HG03175 (cell line): ENCODE data around the gene ALS2.

ENCODE experiments used
- ATAC-seq: cut with Tn5 transposase; IDR thresholded peaks from one replicate; pipeline ENCODE4 v1.9.1; 2021; ENCODE audit warnings: mild to moderate bottlenecking, moderate library complexity; ENCODE audit not compliant: unreplicated experiment

The ALS2 gene

DNA sequence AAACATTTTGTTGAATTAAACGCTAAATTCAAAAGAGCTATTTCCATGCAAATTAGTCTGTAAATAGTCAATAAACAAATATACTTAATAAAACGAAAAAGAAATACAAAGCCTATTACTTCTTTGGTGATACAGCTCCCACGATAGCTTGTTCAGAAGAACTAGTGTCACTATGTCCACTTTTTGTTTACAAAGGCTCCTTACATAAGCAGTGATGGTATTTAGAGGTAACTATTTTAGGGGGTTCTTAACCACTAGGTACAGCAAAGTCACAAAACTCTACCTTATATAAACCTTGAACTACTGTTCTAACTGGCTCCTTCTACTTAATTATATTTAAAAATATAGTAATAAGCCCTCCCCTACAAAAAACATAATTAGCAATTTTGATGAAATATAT is 21.9 kb downstream of the ALS2 start:
- no peak for ATAC-seq

DNA sequence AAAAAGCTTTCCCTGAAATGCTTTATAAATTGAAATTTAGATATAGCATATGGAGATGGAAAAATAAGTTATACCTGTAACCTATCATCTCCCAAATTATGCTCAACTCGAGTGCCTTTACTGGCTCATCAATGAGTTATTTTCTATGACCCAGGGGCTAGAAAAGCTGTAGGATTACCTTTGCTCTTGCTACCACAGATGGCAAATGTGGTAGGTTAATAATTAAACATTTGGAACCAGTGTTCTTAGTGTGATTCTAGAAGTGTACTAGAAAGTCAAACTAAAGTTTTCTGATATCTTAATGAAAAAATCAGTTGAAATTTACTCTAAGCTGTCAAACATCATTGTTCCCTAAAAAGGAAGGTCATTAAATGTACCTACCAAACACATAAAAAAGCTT is 22.5 kb downstream of the ALS2 start:
- ATAC-seq, result no peak

DNA sequence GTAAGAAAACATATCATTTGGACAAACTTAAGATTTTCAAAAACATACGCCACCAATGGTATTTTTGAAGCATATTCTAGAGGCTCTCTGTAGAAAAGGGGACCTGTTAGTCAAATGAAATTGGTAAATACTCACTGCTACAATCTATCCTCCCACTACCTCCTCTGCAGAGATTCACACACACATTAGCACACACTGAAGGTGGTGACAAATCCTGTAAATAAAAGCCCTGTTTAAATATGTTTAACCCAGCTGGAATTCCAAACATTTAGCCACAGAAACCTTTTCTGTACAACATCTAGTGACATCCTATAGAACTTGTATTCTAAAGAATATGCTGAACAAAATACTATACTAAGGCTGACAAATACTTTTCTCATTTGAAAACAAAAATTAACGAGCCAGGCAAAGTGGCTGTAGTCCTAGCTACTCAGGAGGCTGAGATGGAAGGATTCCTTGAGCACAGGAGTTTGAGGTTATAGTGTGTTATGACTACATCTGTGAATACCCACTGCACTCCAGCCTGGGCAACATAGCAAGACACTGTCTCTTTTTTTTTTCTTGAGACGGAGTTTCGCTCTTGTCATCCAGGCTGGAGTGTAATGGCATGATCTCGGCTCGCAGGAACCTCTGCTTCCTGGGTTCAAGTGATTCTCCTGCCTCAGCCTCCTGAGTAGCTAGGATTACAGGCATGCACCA is 25.9 kb downstream of the ALS2 start:
- no peak for ATAC-seq

DNA sequence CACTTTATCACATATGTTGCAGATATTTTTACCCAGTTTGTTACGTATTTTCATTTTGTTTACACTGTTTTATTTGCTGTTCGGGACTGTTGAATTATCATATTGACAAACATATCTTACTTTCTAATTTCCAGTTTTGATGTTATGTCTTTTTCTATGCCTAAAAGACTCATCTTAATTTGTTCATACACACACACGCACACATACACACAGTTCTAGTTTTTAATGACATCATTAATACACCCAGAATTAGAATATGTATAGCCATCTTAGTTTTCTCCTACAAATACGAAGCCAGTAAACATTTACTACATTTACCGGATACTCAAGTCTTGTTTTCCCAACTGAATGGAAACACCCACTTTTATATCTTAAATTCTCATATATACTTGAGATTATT is 29.2 kb downstream of the ALS2 start:
- ATAC-seq, result no peak

DNA sequence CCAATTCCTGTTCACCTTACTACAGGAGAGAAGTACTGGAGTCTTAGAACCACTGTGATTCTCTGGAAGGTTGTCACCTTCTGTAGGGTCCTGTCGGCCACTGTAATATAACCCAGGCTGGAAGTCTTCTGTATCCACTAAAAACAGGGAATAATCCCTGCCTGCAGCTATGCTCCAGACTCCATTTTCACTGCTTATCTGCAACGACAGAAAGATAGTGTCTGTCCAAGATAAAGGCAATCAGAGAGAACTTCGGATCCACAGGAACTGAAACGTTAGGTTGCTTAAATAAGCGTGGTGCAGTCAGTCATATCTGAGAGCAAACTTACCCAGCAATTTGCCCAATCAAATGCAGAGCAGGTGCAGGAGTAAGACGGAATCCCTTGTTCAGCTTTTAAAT is 34.2 kb downstream of the ALS2 start:
- ATAC-seq, result no peak

DNA sequence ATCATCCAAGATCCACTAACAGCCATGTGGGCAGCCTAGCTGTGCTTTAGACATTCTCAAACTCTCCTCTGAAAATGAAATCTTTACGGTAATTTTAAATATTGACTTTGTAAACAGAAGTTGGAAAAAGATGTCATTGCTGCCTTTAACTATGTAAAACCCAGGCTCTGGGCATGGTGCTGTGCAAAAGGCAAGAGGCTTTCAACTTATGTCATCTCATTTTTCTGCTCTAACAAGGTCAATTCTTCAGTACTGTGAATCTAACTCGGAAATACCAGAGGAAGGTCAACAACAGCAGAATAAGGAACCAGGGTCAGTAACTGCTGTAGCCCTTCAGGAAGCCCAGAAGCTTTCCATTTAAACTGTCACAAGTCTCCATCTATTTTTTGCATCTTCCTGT is 45.2 kb downstream of the ALS2 start:
- no peak for ATAC-seq

DNA sequence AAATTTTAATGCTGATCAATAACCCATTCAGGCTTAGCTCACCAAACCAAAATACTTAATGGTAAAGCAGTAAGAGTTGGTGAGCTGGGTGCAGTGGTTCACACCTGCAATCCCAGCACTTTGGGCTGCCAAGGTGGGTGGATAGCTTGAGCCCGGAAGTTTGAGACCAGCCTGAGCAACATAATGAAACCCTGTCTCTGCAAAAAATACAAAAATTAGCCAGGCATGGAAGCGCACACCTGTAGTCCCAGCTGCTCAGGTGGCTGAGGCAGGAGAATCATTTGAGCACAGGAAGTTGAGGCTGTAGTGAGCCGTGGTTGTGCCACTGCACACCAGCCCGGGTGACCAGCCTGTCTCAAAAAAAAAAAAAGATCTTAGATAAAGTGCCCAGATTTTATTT is 46.6 kb downstream of the ALS2 start:
- no peak for ATAC-seq

DNA sequence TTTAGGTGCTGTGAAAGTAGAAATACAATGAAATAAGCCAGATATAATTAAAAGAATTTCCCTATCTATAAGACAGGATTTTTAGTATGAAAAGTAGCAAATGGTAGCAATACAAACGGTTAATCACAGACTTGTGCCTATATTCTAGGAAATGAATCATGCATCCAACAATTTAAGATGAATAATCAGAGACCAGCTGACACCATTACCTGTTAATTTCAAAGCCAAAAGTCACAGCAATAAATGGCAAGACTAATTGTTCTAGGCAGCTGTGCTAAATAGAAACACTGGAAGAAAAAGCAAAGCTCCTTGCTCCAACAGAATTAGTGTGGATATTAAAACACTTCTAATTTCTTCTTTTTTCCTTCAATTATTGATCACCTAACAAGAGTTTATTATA is 47.2 kb downstream of the ALS2 start:
- ATAC-seq, result no peak

DNA sequence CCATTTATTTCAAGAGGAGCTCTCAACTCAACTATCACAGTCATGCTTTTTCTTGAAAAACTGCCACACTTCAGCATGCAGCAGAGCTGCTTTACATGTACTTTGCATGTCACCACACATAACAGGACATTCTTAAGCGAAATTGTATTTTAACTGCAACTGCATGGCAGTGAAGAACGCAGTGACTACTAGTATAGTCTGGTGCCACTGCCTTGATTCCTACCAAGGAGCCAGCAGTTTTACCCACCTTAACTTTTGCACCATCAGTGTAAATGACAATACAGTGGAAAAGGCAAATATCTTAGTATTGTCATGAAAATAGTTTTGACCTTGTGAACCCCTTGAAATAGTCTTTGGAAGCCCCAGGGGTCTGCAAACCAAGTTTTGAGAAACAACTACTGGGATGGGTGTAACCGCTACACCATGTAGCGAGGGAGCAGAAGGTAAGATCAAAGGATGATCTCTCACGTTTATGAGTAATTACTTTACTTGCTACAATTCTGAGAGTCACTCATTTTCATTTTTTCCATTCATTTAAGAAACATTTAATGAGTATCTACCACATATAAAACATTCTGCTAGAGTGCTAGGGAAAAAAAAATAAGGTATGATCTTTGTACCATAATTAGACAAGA is 50.0 kb downstream of the ALS2 start:
- no peak for ATAC-seq

DNA sequence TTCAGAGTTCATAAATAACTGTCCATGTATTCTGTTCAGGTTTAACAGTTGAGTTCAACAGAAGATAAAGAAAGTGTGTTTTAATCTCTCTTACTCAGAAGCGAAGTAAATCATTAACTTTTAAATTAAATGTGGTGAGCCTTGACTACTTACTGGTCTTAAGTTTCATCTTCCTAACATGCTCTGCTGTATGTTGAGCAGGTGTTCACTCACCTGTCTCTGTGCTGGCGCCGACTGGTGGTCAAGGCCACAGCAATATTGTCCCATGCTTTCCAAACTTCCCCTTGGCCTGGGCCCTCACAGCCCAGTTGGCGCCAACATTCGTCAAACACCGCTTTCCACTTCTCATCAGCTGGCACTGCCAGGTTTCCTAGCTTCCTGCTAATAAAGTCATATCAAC is 65.3 kb downstream of the ALS2 start:
- no peak for ATAC-seq

DNA sequence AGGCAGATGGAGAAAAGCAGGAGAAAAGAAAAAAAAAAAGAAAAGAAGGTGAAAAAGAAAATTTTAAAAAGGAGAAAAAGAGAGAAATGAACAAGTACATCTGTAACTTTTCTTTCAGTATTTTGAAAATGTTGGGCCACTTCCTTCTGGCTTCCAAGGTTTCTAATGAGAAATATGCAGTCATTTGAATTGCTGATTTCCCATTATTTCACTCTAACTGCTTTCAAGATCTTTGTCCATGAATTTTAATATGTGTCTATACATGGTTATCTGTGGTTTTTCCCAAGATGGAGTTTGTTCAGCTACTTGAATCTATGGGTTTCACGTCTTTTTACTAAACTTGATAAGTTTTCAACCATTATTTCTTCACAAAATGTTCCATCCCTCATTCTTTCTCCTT is 68.0 kb downstream of the ALS2 start:
- ATAC-seq, result no peak

DNA sequence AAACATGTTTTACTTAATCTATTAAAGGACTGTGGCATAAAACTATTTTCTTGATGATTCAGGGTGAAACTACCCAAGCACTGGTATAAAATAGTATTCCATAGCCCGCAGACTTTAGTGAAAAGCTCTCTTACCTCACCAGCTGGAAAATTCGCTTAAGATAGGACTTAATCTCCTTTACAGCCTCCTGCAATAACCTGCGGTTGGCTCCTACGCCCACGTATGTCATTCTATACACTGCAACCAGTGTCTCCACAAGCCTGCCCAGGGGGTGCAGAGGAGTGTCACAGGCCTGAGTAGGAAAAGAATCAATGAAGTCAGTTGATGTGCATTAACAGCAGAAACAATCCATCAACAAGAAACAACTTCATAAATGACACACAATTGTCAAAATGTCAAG is 71.0 kb downstream of the ALS2 start:
- no peak for ATAC-seq

DNA sequence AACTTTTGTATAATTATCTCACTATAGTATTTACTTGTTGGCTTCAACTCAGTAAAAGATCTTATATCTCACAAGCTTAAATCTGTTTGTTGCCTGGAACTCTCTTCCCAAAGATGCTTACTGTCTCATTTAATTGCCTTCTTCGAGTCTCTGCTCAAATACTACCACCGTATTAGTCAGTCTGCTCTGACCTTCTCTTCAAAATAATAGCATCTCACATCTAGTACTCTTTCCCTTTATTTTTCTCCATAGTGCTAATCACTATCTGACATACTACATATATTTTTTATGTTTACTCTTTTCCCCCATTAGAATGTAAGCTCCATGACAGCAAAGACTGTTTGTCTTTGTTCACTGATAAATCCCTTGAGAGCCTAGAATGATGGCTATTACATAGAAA is 71.7 kb downstream of the ALS2 start:
- ATAC-seq, result no peak

DNA sequence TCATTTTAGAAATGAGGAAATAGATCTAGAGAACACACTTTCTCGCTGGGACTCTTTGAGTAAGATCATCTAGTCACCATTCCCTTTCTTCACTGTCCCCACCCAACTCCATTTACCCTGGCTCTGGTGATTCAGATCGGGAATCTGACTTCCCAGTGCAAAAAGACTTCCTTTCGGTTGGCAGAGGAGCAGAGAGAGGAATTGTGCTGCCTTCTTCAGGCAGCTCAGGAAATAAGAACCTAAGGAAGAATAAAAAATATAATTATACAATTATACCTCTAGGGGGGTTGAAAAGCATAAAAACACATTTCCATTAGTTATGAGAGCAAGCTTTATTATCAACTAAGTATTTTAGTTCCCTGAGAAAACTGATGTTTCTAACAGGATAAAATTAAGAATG is 73.0 kb downstream of the ALS2 start:
- ATAC-seq, result no peak

DNA sequence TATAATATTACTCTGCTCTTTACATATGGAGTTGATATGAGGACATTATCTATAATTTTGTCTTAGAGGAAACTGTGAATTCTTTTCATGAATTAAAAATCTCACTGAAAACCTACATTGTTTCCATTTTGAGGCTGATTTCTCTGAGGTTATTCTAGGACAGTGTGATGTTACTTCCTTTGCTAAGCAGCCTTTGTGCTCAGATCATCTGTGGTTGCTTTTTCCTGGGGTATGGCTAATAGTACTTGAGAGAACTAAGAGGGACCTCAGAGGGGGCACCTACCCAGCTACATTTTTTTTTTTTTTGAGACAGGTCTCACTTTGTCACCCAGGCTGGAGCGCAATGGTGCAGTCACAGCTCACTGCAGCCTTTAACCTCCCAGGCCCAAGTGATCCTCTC is 73.6 kb downstream of the ALS2 start:
- ATAC-seq, result no peak

DNA sequence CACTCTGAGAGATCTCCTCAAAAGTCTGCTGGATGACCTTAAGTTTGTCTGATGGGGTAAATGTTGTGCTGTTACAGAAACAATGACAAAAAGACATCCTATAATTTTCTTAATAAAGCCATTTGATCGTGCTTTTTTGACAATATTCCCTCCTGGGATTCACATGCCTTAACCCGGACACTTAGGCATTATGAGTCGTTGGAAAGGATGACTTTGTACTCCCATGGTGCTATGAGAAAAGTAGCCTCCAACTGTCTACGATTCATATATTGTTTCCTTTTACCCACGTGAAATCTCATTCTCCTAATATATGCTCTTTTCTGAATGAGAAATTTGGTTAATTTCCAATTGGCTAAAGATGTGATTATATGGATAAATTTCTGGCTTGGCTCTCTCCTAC is 76.2 kb downstream of the ALS2 start:
- no peak for ATAC-seq

DNA sequence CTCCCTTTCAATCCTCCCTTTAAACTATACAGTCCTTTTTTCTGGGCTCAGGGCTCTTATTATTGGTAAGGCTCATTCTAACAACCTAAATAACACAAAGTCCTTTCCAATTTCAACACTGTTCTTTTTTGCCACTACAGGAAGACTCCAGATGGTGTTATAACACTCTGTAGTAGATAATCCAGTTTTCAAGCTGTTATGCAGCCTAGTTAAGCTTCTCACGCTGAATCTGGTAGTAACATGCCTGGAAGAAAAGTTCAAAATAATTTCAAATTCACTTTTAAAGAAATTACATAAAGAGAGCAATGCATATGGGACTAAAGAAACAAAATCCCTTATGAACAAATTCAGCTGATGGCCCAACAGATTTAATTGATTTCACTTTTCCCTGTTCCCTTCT is 79.1 kb downstream of the ALS2 start:
- ATAC-seq, result no peak

DNA sequence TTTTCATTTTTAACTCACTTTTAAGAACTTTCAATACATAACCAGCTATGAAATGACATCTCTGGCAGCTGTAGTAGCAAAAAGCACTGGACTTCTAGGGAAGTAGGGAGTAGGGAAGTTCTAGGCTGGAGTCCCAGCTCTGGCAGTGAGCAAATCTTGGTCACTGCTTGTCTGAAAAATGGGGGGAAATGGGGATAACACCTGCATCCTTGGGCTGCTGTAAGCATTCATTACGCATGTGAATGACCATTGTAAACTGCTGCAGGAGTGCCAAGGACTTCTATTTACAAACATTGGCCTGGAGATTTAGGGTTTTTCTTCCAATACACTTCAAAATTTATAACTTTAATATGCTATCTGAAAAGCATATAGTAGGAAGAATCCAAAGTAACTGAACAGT is 81.3 kb downstream of the ALS2 start:
- ATAC-seq, result no peak

DNA sequence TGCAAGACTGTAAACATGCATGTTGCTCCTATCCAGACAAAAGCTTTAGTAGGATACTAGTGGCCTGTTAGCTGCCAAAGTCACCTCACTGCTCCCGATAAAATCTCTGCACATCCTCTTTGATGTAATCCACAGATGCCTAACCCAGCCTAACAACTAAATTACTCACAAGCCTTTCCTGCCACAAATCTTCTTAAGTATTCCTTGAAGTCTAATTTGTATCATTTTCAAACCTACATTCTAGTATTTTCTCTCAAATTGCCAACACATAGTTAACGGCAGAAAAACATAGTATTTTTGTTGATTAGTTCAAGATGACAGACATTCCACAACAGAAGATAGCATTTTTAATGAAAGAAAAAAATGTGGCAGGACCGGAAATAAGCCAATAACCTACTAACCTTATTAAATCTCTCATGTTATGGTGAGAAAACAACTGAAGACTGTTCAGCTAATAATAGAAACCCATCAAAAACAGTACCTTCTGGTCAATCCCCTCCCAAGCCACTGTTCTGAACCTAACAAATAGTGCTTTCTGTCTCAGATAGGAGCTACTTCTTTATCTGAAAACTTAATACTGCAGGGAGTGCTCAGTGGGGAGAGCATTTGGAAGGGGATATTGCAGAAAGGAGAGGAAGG is 82.0 kb downstream of the ALS2 start, which contains the start of gene MPP4:
Gene MPP4, minus strand, starts transcription at position 57 of the 639 bp plus-strand sequence. CDS start 4,690 bp downstream, outside the sequence.
- ATAC-seq, result no peak

DNA sequence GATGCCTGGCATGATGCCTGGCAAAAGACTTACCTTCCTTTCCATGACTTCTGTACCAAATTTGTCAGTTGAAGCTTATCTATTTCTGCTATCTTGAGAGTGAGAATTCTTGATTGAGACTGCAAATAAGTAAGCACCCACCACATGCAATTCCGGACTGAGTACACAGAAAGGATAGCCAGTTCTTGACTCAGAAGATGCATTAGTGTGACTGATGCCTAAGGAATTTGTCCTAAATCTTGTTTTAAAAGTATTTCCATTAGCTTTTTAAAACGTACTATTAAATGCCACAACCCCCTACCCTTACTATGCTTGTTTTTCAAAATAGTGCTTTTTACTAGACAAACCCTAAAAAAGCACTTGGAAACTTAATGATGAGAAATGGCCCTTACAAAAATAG is 82.8 kb downstream of the ALS2 start:
- no peak for ATAC-seq

DNA sequence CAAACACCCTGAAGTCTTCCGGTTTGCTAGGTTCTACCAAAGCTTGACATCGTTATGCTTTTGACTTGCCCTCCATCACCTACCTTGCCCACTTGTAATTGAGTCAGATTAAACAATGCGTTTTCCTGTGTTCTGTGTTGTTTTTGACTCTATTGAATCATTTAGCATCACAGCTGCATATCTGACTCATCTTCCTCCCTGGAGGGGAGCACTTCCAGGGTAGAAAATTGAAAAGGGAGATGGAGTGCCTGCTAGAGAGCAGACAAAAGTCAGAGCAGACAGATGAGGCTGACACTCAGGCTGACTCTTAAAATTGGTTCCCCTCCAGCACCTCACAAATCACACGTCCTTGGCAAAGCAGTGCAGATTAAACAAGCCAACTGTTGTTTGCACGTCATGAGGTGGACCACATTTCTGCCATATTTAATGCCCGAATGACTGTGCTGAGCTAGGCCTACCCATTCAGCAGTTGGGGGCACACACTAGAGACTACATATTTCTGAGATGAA is 84.5 kb downstream of the ALS2 start:
- ATAC-seq, result no peak

DNA sequence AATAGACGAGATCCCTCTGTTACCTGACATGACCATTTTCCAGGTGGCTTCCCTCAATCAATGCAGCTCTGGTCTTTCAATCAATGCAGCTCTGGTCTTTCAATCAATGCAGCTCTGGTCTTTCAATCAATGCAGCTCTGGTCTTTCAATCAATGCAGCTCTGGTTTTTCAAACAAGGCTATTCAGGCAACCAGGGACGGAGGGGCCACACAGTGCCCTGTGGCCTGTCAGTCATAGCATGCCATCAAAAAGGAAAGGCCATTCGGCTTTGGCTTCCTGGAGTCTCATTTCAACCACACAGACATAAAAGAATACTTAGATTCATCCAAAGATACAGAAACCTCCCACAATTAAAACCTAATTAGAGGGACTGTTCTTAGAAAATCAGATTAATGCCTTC is 95.6 kb downstream of the ALS2 start:
- ATAC-seq, result no peak
